ENCODE results near the gene FIGLA.
"Not testable (repeated sequence)": the region's sequence is repeated elsewhere in the genome, so short reads cannot be mapped to it uniquely, and the experiment has no call there.

The FIGLA gene

GRCh38 chr2:70739492-70739891, 51.0 kb downstream of the FIGLA start:
- DNase-seq: not testable (repeated sequence)

- DNase-seq: no peak
Observed at GRCh38 chr2:70738159-70738558, 52.3 kb downstream of the FIGLA start.

GRCh38 chr2:70735071-70735470, 55.4 kb downstream of the FIGLA start:
- no peak for DNase-seq

- no peak for DNase-seq
Observed at GRCh38 chr2:70733646-70734180, 56.7 kb downstream of the FIGLA start.

- DNase-seq: no peak
Observed at GRCh38 chr2:70732766-70733645, 57.4 kb downstream of the FIGLA start.

- no peak for DNase-seq
Observed at GRCh38 chr2:70730730-70731129, 59.7 kb downstream of the FIGLA start.

DNA sequence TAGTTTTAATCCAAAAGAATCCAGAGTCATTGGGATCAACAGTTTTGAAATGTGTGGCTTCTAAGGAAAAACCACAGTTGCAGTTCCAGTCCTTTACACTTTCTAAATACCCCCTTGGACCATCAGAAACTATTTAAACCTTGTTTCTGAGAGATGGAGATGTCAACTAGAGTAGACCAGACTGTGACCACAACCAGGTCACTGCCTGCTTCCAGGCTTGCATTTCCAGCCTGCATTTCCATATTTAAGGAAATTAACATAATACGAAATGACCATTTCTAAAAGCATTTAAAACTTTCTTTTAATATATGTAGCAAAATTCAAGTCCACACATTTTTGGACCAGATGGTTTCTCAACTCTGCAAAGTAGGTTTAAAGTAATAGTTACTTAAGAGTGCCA, 60.8 kb downstream of the FIGLA start:
- no peak for DNase-seq

DNA sequence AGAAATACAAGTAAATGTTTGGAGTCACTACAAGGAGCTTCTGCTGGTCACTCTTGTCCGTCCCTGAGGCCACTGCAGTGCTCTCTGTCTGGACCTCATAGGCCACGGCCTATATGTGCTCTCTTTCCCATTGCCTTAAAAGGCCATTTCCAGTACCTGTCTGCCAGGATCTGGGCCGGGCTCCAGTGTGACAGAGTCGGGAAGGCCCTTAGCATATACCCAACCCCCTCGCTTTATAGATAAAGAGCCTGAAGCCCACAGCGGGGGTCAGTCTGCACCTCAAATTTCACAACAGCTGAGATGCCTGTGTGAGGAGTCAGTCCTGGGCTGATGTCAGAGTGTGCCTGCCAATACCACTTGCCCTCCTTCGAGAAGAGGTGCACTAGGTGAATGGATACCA, 62.3 kb downstream of the FIGLA start:
- no peak for DNase-seq
